Measurements from ENCODE around the gene SLC15A5.

Gene SLC15A5

DNA sequence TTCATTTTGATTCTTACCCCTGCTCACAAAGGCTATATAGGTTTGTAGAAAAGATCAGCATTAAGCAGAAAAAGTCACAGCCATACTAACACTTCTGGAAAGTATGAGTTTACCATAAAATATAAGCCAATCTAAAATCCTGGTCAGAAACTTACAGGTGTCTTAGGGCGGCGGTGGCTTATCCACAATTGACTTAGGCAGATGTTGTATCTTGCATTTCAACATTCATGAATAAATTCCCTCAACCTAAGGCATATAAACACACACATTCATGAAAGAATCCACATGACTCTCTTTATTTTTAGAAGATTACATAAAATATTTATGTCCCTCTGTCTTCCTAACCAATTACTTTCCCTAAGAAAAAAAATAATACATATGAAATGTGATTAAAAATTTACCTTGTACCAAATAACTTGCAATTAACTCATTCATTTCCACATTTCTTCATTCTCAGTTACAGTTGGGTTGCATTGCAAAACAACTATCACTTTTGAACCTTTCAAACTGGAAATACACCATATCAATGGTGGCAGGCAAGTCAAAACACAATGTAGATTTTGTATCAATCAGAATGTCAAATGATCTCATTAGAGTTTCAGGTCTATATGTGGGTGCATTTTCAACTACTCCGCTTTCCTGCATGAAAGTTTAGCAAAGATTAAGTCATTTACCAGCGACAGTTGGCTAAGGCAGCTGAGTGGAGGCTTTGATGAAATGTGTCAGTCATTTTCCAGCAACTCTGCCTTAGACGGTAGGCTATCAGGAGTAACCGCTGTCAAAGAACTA, 124.4 kb downstream of the SLC15A5 start:
- Histone ChIP-seq H3K36me3 (ENCODE audit: control insufficient read depth, low read depth, low read length) (no peaks in the 10 kb centered on the region), H3K27ac (ENCODE audit: low read length) (no peak overlapping the region), H3K4me1 (ENCODE audit: control insufficient read depth, low read depth, low read length) (no peaks in the 10 kb centered on the region), H3K4me3 (ENCODE audit: low read length) (no peak overlapping the region), H3K9ac (ENCODE audit: low read length) (no peak overlapping the region), H3K9me3 (ENCODE audit: control insufficient read depth, low read depth, low read length) (no peaks in the 10 kb centered on the region), H3K27me3 (ENCODE audit: control insufficient read depth, insufficient read depth, low read length) (no peaks in the 10 kb centered on the region)

DNA sequence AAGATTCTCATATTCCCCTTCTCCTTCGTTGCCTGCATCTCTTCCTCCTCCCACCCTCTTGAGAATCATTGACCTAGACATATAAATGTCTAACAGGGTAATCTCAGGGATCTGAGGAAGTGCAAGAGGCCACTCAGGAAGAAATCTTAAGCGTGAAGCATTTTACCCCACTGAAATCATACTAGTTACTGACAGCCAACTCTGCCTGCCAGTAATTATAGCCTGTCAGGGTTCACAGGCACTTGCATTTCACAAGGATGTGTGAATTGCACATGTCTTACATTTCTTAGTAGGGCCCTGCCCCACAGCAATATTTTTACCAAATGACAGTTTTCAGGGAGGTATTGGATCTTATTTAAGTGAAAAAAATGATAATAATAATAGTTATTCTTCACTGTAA, 127.2 kb downstream of the SLC15A5 start:
- Histone ChIP-seq H3K9me3 (ENCODE audit: control insufficient read depth, low read depth, low read length) (no peaks in the 10 kb centered on the region), H3K4me3 (ENCODE audit: low read length) (no peak overlapping the region), H3K27me3 (ENCODE audit: control insufficient read depth, insufficient read depth, low read length) (no peaks in the 10 kb centered on the region), H3K4me1 (ENCODE audit: control insufficient read depth, low read depth, low read length) (no peaks in the 10 kb centered on the region), H3K27ac (ENCODE audit: low read length) (no peak overlapping the region), H3K9ac (ENCODE audit: low read length) (no peak overlapping the region), H3K36me3 (ENCODE audit: control insufficient read depth, low read depth, low read length) (no peaks in the 10 kb centered on the region)

DNA sequence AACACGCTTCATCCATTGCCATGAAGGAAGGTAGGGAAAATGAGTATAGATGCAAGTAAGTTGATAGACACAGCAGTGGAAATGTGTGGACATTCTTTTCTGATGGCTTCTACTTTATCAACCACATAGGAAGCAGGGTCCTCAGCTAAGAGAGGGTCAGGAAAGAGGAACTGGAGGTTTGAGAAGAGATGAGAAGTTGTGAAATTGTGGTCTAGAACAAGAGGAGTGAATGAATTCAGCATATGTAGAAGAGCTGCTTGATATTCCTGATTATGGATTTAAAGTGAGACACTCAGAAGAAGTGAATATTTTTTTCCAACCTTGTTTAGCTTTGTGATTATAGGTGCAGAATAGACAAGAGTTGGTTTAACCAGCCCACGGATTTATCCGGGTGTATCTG, 128.5 kb downstream of the SLC15A5 start:
- Histone ChIP-seq H3K9ac (ENCODE audit: low read length) (no peak overlapping the region), H3K9me3 (ENCODE audit: control insufficient read depth, low read depth, low read length) (no peaks in the 10 kb centered on the region), H3K27me3 (ENCODE audit: control insufficient read depth, insufficient read depth, low read length) (no peaks in the 10 kb centered on the region), H3K36me3 (ENCODE audit: control insufficient read depth, low read depth, low read length) (no peaks in the 10 kb centered on the region), H3K4me3 (ENCODE audit: low read length) (no peak overlapping the region), H3K4me1 (ENCODE audit: control insufficient read depth, low read depth, low read length) (no peaks in the 10 kb centered on the region), H3K27ac (ENCODE audit: low read length) (no peak overlapping the region)
